HepG2 (cell line): ENCODE data around the gene CHEK2. TPM values are rescaled to one million over a fixed set of nuclear protein-coding genes. Genes with fewer than 3 reads are reported as not detected.
A peak's percentile ranks its signal among the peaks of the same experiment; 100 is the strongest.

Source experiments
- ARID2 ChIP-seq: sonication (generic); formaldehyde crosslinking; IDR thresholded peaks from 2 replicates; pipeline ENCODE4 v1.8.1; 2022; ENCODE audit warnings: mild to moderate bottlenecking, missing genetic modification reagents, borderline replicate concordance
- ATRX ChIP-seq: sonication (generic); formaldehyde crosslinking; IDR thresholded peaks from 2 replicates; pipeline ENCODE4 v1.4.0; 2020; ENCODE audit warnings: missing genetic modification reagents, borderline replicate concordance
- CTCF ChIP-seq: sonication (generic); formaldehyde crosslinking; IDR thresholded peaks from 2 replicates; pipeline ENCODE4 v1.5.0; 2020; ENCODE audit warnings: mild to moderate bottlenecking, missing genetic modification reagents, moderate library complexity
- DNMT1 ChIP-seq: sonication (generic); formaldehyde crosslinking; IDR thresholded peaks from 2 replicates; pipeline ENCODE4 v1.5.1; 2020; ENCODE audit warnings: mild to moderate bottlenecking, missing genetic modification reagents
- GATA4 ChIP-seq: sonication (generic); IDR thresholded peaks from 2 replicates; pipeline ENCODE4 v1.6.1; 2016; ENCODE audit warnings: antibody characterized with exemption, low read depth, borderline replicate concordance
- KLF9 ChIP-seq: IDR thresholded peaks from 2 replicates; pipeline ENCODE4 v1.6.1; 2016; ENCODE audit warnings: low read depth
- MAF1 ChIP-seq: sonication (generic); formaldehyde crosslinking; IDR thresholded peaks from 2 replicates; pipeline ENCODE4 v1.5.0; 2020; ENCODE audit warnings: missing genetic modification reagents, borderline replicate concordance
- NFYC ChIP-seq: IDR thresholded peaks from 2 replicates; pipeline ENCODE4 v1.6.1; 2016; ENCODE audit warnings: missing genetic modification reagents, missing compliant biosample characterization
- PHB2 ChIP-seq: fragments of 450-650 bp; IDR thresholded peaks from 2 replicates; pipeline ENCODE4 v1.6.1; 2018; ENCODE audit not compliant: partially characterized antibody
- POLR2AphosphoS2 ChIP-seq: IDR thresholded peaks from 2 replicates; pipeline ENCODE4 v1.6.1; 2011; ENCODE audit warnings: low read depth, low read length, improper control_type of control experiment
- RFXANK ChIP-seq: IDR thresholded peaks from 2 replicates; pipeline ENCODE4 v1.6.1; 2016
- SATB2 ChIP-seq: sonication (generic); formaldehyde crosslinking; IDR thresholded peaks from 2 replicates; pipeline ENCODE4 v1.5.0; 2020; ENCODE audit warnings: missing genetic modification reagents
- TERF1 ChIP-seq: sonication (generic); formaldehyde crosslinking; IDR thresholded peaks from 2 replicates; pipeline ENCODE4 v1.8.0; 2022; ENCODE audit warnings: mild to moderate bottlenecking, missing genetic modification reagents, moderate library complexity
- ZMAT5 ChIP-seq: sonication (generic); formaldehyde crosslinking; IDR thresholded peaks from 2 replicates; pipeline ENCODE4 v1.5.0; 2020; ENCODE audit warnings: mild to moderate bottlenecking, low read depth, missing genetic modification reagents, borderline replicate concordance
- ZNF180 ChIP-seq: sonication (generic); formaldehyde crosslinking; IDR thresholded peaks from 2 replicates; pipeline ENCODE4 v1.4.0; 2020; ENCODE audit warnings: low read depth, missing genetic modification reagents, borderline replicate concordance
- ZNF44 ChIP-seq: sonication (generic); formaldehyde crosslinking; IDR thresholded peaks from 2 replicates; pipeline ENCODE4 v1.5.1; 2020; ENCODE audit warnings: mild to moderate bottlenecking, missing genetic modification reagents
- ZNF530 ChIP-seq: sonication (generic); formaldehyde crosslinking; IDR thresholded peaks from 2 replicates; pipeline ENCODE4 v1.5.0; 2020; ENCODE audit warnings: low read depth, mild to moderate bottlenecking, missing genetic modification reagents
- ZNF576 ChIP-seq: sonication (generic); formaldehyde crosslinking; IDR thresholded peaks from 2 replicates; pipeline ENCODE4 v1.4.0; 2020; ENCODE audit warnings: mild to moderate bottlenecking, missing genetic modification reagents
- ZNF614 ChIP-seq: IDR thresholded peaks from 2 replicates; pipeline ENCODE4 v1.6.1; 2018; ENCODE audit warnings: missing biosample characterization, missing genetic modification reagents, inconsistent platforms, borderline replicate concordance
- ZNF619 ChIP-seq: sonication (generic); formaldehyde crosslinking; IDR thresholded peaks from 2 replicates; pipeline ENCODE4 v1.4.0; 2020; ENCODE audit warnings: mild to moderate bottlenecking, missing genetic modification reagents
- ZNF660 ChIP-seq: sonication (generic); formaldehyde crosslinking; IDR thresholded peaks from 2 replicates; pipeline ENCODE4 v1.5.1; 2020; ENCODE audit warnings: mild to moderate bottlenecking, low read depth, missing genetic modification reagents, borderline replicate concordance
- ZNF704 ChIP-seq: sonication (generic); formaldehyde crosslinking; IDR thresholded peaks from 2 replicates; pipeline ENCODE4 v1.8.1; 2023; ENCODE audit warnings: mild to moderate bottlenecking, inconsistent platforms, moderate library complexity, missing genetic modification reagents, borderline replicate concordance
- ZNF724P ChIP-seq: sonication (generic); formaldehyde crosslinking; IDR thresholded peaks from 2 replicates; pipeline ENCODE4 v1.8.0; 2022; ENCODE audit warnings: missing genetic modification reagents, borderline replicate concordance
- ZNF747 ChIP-seq: sonication (generic); formaldehyde crosslinking; IDR thresholded peaks from 2 replicates; pipeline ENCODE4 v1.8.1; 2023; ENCODE audit warnings: missing genetic modification reagents, mild to moderate bottlenecking, borderline replicate concordance
- ZNF83 ChIP-seq: sonication (generic); formaldehyde crosslinking; IDR thresholded peaks from 2 replicates; pipeline ENCODE4 v1.4.0; 2020; ENCODE audit warnings: missing genetic modification reagents, mild to moderate bottlenecking, borderline replicate concordance
- polyA plus RNA-seq, 8 experiments: library from polyadenylated mRNA; depleted of rRNA in 3 of 8; stranded (reverse) in 7 of 8; unstranded in 1 of 8; fragments of >200 nt; fragmentation: Illumina TruSeq in 4 of 8; extraction: Trizol in 4 of 8; gene quantifications; 2 replicates each; pipeline versions ENCODE4 v1.2.1 to v1.2.3, GENCODE V29; 2011 to 2016; ENCODE audit warnings: low read depth in 4 of 8, missing spikeins in 1 of 8, mixed read lengths in 1 of 8; ENCODE audit not compliant: insufficient read depth in 1 of 8
- total RNA-seq, 5 experiments: library from RNA; depleted of rRNA; stranded (reverse); fragments of >200 nt; fragmentation: Illumina TruSeq; extraction: Trizol; gene quantifications; 2 replicates each; pipeline ENCODE4 v1.2.3, GENCODE V29; 2016; ENCODE audit warnings: low read depth in 1 of 5

CHEK2 gene
- total and polyA plus RNA-seq, 2 of the 13 experiments (the other 11 are each of a cell fraction or from before 2014, with no cell fraction given) = 27.0 to 40.5 TPM

GRCh38 chr22:28741785-28742561, at the start of gene CHEK2, which contains the start of gene HSCB (continued):
- TF ChIP-seq NFYC (CRISPR knock-in tag) (peak; percentile 99), ZNF83 (CRISPR knock-in tag) (no peak; the same call in 1 of the 2 replicates), ZNF180 (no peak), ZNF614 (CRISPR knock-in tag) (peak; percentile 6; the same call in 1 of the 2 replicates), ZNF724P (CRISPR knock-in tag) (0 out of 2 replicates have a peak, but pooled peaks have one; percentile 56), ZNF576 (CRISPR knock-in tag) (0 out of 2 replicates have a peak, but pooled peaks have one; percentile 64), PHB2 (no peak), DNMT1 (no peak), ZNF530 (CRISPR knock-in tag) (no peak), MAF1 (no peak), ZNF619 (CRISPR knock-in tag) (peak; percentile 78), ARID2 (no peak), ZNF660 (CRISPR knock-in tag) (no peak), ZNF747 (CRISPR knock-in tag) (no peak), ZNF44 (no peak), KLF9 (CRISPR knock-in tag) (0 out of 2 replicates have a peak, but pooled peaks have one; percentile 18), TERF1 (CRISPR knock-in tag) (no peak), ZNF704 (CRISPR knock-in tag) (peak; percentile 47; the same call in 1 of the 2 replicates), CTCF (peak; percentile 52), POLR2AphosphoS2 (no peak), ZMAT5 (no peak), GATA4 (peak; percentile 33; the same call in 1 of the 2 replicates), ATRX (CRISPR knock-in tag) (no peak), RFXANK (CRISPR knock-in tag) (no peak), SATB2 (CRISPR knock-in tag) (no peak)
